ENCODE data around the gene FBXW7. TPM values are rescaled to one million over a fixed set of nuclear protein-coding genes. Genes with fewer than 3 reads are reported as not detected.

Gene FBXW7
- total RNA-seq, 4 donors from 2014 or later: 63.1 to 97.6 (median 70.7) TPM

- WGBS: 94% methylated on average over 6 of the region's 6 CpGs
- H3K27ac ChIP-seq (replicated peaks in 1 of 4): no peak overlapping the region
- no peak overlapping the region for H3K4me3 ChIP-seq
- DNase-seq (ENCODE audit: extremely low spot score): no peak
- intact Hi-C loops (cut with DNase I): no loop called here
- H3K9me3 ChIP-seq: no peaks in the 10 kb centered on the region
- TF ChIP-seq POLR2A (IDR thresholded peaks at IDR 0.05; ENCODE audit: low read depth) (no peak), POLR2AphosphoS5 (IDR thresholded peaks at IDR 0.05) (no peak)
- H3K4me1 ChIP-seq: no peaks in the 10 kb centered on the region
- H3K36me3 ChIP-seq: no peaks in the 10 kb centered on the region
- H3K27me3 ChIP-seq: no peaks in the 10 kb centered on the region
Observed at GRCh38 chr4:152448038-152448707, 87.7 kb downstream of the FBXW7 start.

- Histone ChIP-seq H3K36me3 (no peaks in the 10 kb centered on the region), H3K27ac (replicated peaks in 1 of 4) (no peak overlapping the region), H3K27me3 (no peaks in the 10 kb centered on the region), H3K4me1 (no peaks in the 10 kb centered on the region), H3K4me3 (no peak overlapping the region), H3K9me3 (no peaks in the 10 kb centered on the region)
- over 99% methylated on average over 3 of the region's 3 CpGs for WGBS
- intact Hi-C loops (cut with DNase I): no loop called here
- TF ChIP-seq EP300 (IDR thresholded peaks at IDR 0.05): no peak
- no peak for TF ChIP-seq CTCF (IDR thresholded peaks at IDR 0.05)
- TF ChIP-seq POLR2AphosphoS5 (IDR thresholded peaks at IDR 0.05): no peak
- no peak for DNase-seq (ENCODE audit: extremely low spot score)
Observed at GRCh38 chr4:152443859-152444258, 92.0 kb downstream of the FBXW7 start.

GRCh38 chr4:152437561-152437960 is 98.3 kb downstream of the FBXW7 start:
- Histone ChIP-seq H3K4me1 (no peaks in the 10 kb centered on the region), H3K27ac (replicated peaks in 1 of 4) (no peak overlapping the region), H3K27me3 (no peaks in the 10 kb centered on the region), H3K4me3 (no peak overlapping the region), H3K36me3 (no peaks in the 10 kb centered on the region), H3K9me3 (no peaks in the 10 kb centered on the region)
- DNase-seq (ENCODE audit: extremely low spot score): no peak
- WGBS: 97% methylated on average over 7 of the region's 7 CpGs
- no peak for TF ChIP-seq POLR2AphosphoS5 (IDR thresholded peaks at IDR 0.05)
- TF ChIP-seq POLR2A (IDR thresholded peaks at IDR 0.05; ENCODE audit: low read depth): no peak
- TF ChIP-seq EP300 (IDR thresholded peaks at IDR 0.05): no peak
- no peak for TF ChIP-seq CTCF (IDR thresholded peaks at IDR 0.05)
- intact Hi-C loops (cut with DNase I): no loop called here

- H3K9me3 ChIP-seq: no peaks in the 10 kb centered on the region
- H3K27ac ChIP-seq (replicated peaks in 1 of 4): no peak overlapping the region
- no peak for TF ChIP-seq POLR2AphosphoS5 (IDR thresholded peaks at IDR 0.05)
- TF ChIP-seq CTCF (IDR thresholded peaks at IDR 0.05): no peak
- TF ChIP-seq EP300 (IDR thresholded peaks at IDR 0.05): no peak
- no peak for TF ChIP-seq POLR2A (IDR thresholded peaks at IDR 0.05; ENCODE audit: low read depth)
- no peak for DNase-seq (ENCODE audit: extremely low spot score)
- no peaks in the 10 kb centered on the region for H3K36me3 ChIP-seq
- H3K27me3 ChIP-seq: no peaks in the 10 kb centered on the region
- WGBS: 97% methylated on average over 2 of the region's 2 CpGs
- intact Hi-C loops (cut with DNase I): no loop called here
- H3K4me3 ChIP-seq: no peak overlapping the region
- peaks cover 0 to under 1% (median 0%) of the 10 kb centered on the region in 4 donors for H3K4me1 ChIP-seq
Observed at GRCh38 chr4:152436384-152436783, 99.5 kb downstream of the FBXW7 start.

GRCh38 chr4:152434011-152434410 is 101.9 kb downstream of the FBXW7 start:
- H3K4me1 ChIP-seq: peaks cover 0 to 3% (median 0%) of the 10 kb centered on the region in 4 donors
- WGBS: 84% methylated on average over 3 of the region's 3 CpGs
- no peak for DNase-seq (ENCODE audit: extremely low spot score)
- no peaks in the 10 kb centered on the region for H3K36me3 ChIP-seq
- H3K9me3 ChIP-seq: no peaks in the 10 kb centered on the region
- H3K27me3 ChIP-seq: no peaks in the 10 kb centered on the region
- TF ChIP-seq CTCF (IDR thresholded peaks at IDR 0.05): no peak
- no peak for TF ChIP-seq POLR2A (IDR thresholded peaks at IDR 0.05; ENCODE audit: low read depth)
- TF ChIP-seq EP300 (IDR thresholded peaks at IDR 0.05): no peak
- no peak for TF ChIP-seq POLR2AphosphoS5 (IDR thresholded peaks at IDR 0.05)
- no peak overlapping the region for H3K4me3 ChIP-seq
- intact Hi-C loops (cut with DNase I): no loop called here
- no peak overlapping the region for H3K27ac ChIP-seq (replicated peaks in 1 of 4)
